Esophagus squamous epithelium (tissue), 4 donors: ENCODE data around the gene STARD7.

Experiments
- CTCF ChIP-seq, 6 experiments: fragments of 450-650 bp in 4 of 6; fragments of 200-600 bp in 2 of 6; sonication (generic) in 2 of 6; IDR thresholded peaks; one replicate each; pipeline ENCODE4 v1.5.1; 2016 to 2019; ENCODE audit warnings: antibody characterized with exemption in 6 of 6, mild to moderate bottlenecking in 4 of 6, moderate library complexity in 4 of 6
- POLR2A ChIP-seq, 4 donors: fragments of 450-650 bp; IDR thresholded peaks; one replicate each; pipeline ENCODE4 v1.6.1; 2017; ENCODE audit warnings: antibody characterized with exemption in 4 of 4, mild to moderate bottlenecking in 4 of 4, moderate library complexity in 3 of 4

- TF ChIP-seq CTCF (IDR thresholded peaks at IDR 0.05): no peak
- TF ChIP-seq POLR2A (IDR thresholded peaks at IDR 0.05): peak in 1 of 4 donors; percentile 60
These were observed 543 bp upstream of the STARD7 start for GRCh38 chr2:96209011-96209728.
